8988T (cell line): Measurements from ENCODE around the gene TMEM125.

Source experiments
- DNase-seq: peaks from one replicate; pipeline ENCODE4 v3.0.0; 2011

TMEM125 gene

DNA sequence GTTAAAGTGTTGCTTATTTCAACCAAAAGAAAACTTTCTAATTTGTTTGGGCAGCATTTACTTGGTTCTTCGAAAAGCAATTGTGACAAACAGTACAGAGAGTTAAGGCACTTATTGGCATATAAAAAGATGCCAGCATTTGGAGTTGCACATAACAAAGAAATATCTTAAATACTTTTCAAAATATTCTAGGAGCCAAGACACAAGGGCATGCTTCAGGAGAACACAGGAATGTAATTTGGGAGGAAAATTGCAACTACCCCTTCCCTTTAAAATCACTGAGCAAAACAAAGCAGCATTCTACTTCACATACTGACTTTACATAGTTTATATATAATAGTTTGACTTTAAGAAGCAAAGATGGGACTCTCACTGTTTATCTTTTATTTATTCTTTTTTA, 26.4 kb downstream of the TMEM125 start:
- no peak for DNase-seq

- DNase-seq = no peak
These were observed 28.3 kb downstream of the TMEM125 start for GRCh38 chr1:43298055-43298454.

GRCh38 chr1:43299101-43299500, 29.3 kb downstream of the TMEM125 start:
- DNase-seq = no peak

GRCh38 chr1:43300378-43301094, 30.8 kb downstream of the TMEM125 start, which contains the start of gene TIE1:
Gene TIE1 (plus strand): TSS chr1:43300982. CDS start chr1:43301072, 90 bp downstream.
- DNase-seq = no peak

- no peak for DNase-seq
These were observed 32.4 kb downstream of the TMEM125 start for GRCh38 chr1:43302201-43302600.

- DNase-seq = no peak
These were observed 33.1 kb downstream of the TMEM125 start for GRCh38 chr1:43302721-43303470.

GRCh38 chr1:43303471-43304313, 33.9 kb downstream of the TMEM125 start:
- no peak for DNase-seq

DNA sequence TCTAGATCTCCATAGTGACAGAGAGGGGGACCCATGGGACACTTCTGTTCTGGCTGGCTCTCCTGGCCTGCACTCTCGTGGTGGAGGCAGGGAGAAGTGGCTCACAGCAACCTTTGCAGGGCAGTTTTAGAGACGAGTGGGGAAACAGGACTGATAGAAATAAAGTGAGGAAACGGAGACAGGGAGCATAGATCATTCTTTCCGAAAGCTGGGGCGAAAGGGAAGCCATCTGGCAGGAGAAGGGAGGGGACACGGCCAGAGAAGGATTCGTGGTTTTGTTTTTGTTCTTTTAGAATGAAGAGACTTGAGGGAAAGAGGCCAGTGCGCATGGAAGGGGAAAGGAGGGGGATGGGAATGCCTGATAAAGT, 34.5 kb downstream of the TMEM125 start:
- no peak for DNase-seq

- DNase-seq = no peak
These were observed 35.1 kb downstream of the TMEM125 start for GRCh38 chr1:43304771-43305300.

GRCh38 chr1:43305461-43305860, 35.7 kb downstream of the TMEM125 start:
- DNase-seq = no peak

DNA sequence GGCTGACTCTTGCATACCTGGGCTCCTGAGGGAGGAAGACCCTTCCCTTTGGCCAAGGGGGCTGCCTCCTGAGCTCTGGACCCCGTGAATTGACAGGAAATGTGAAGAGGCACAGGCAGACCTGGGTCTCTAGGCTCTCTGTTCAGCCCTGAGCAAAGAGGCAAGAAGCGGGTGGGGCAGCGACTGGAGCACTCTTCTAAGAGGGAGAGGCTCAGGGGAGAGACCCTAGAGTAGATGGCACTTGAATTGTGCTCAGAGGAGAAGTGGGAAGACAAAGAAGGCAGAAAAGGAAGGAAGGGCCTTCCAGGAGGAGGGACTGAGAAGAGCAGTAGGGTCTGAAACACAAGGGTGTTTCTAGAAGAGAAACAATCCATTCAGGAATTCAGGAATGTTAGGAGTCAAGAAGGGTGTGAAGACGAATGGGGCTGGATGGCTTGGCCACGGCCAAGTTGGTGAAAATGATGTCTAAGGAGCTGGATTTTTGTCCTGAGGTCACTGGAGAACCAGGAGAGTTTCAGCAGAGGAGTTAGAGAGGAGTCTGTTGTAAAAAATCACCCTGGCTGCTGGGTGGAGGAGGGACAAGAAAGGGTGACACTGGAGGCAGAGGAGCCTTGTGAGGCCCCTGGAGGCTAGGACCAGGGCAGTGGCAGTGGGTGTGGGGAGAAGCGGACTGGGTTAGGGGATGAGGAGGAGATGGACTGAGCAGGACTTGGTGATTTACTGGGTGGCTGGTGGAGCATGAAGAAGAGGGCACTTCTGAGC, 36.3 kb downstream of the TMEM125 start:
- no peak for DNase-seq

DNA sequence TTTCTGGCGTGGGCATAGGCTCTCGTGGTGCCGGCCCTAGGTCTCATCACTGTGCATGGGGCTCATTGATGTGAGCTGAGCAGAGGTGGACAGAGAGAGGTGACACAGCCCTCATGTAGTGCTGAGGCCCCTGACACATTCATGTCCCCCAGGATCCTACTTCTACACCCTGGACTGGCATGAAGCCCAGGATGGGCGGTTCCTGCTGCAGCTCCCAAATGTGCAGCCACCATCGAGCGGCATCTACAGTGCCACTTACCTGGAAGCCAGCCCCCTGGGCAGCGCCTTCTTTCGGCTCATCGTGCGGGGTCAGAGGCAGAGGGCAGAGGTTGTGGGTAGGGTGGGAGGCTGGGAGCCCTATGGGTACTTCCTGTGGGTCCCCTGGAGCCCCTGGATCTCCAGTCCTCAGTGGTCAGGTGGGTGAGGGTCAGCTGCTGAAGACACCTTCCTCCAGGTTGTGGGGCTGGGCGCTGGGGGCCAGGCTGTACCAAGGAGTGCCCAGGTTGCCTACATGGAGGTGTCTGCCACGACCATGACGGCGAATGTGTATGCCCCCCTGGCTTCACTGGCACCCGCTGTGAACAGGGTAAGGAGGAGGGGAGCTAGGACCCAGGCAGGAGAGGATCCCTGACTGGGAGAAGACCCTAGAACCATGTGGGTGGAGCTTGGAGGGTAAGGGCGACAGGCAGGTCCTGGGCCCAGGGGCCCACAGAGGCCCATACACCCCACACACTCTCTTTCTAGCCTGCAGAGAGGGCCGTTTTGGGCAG, 37.1 kb downstream of the TMEM125 start:
- no peak for DNase-seq

DNA sequence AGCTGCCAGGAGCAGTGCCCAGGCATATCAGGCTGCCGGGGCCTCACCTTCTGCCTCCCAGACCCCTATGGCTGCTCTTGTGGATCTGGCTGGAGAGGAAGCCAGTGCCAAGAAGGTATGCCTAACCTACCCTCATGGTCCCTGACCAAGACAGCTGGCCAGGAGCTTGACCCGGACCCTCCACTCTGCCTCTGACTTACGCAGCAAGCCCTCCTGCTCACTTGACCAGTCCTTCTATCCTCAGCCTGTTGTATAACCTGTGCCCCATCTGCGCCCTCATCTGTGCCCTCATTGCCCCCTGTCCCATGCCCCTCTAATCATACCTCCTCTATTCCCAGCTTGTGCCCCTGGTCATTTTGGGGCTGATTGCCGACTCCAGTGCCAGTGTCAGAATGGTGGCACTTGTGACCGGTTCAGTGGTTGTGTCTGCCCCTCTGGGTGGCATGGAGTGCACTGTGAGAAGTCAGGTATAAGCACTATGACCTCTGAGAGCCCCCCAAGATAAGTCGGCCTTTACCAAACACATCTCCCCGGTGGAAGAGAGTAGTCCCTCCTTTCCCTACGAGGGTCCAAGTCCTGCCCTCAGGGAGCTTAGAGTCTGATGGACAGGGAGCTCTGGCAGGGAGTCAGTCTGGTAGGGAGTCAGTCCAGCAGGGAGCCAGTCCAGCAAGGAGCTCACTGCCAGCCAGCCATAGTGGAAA, 37.8 kb downstream of the TMEM125 start:
- DNase-seq = no peak

DNA sequence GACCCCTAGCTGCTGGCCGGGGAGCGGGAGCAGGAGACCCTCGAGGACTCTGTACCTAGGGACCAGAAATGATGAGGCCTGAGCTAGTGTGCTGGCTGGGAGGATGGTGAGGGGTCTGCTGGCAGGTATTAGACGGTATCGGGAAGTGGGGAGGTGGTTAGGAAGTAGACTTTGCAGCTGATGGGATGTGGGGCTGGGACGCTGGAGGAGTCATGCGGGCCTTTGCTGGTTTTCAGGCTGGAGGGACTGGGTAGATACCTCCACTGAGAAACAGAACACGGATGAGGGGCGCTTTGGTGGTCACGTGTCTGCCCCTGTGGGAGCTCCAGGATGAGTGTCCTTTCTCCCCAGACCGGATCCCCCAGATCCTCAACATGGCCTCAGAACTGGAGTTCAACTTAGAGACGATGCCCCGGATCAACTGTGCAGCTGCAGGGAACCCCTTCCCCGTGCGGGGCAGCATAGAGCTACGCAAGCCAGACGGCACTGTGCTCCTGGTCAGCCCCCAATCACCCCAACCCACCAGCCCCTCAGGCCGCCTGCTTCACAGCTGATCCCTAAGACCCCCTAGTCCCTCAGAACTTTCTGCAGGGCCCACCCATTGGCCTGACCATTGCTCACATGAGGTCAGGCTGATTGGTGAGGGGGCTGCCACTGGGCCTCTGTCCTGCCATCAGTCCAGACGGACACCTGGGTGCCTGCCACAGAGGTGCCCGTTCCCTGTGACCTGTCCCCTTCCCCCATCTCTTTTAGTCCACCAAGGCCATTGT, 39.0 kb downstream of the TMEM125 start:
- no peak for DNase-seq

DNA sequence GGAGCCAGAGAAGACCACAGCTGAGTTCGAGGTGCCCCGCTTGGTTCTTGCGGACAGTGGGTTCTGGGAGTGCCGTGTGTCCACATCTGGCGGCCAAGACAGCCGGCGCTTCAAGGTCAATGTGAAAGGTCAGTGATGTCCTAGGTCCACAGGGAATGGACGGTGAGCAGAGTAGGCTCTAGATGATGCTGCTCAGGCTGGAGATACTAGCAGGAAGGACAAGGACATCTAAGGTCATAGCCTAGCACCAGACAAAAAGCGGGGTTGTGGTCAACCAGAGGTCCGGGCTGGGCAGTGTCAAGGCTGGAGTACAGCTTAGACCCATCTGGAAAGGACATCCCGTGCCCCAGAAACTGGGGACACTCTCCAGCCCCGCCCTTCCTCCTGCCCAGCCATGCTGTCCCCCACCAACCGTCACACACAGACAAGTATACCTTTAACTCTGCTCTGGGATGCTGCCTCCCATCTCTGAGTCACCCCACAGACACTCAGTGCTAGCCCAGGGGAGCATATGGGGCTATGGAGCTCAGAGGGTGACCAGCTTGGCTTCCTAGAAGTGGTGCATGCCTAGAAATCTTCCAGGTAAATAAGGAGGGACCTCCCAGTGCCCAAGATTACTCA, 39.7 kb downstream of the TMEM125 start:
- DNase-seq = no peak

DNA sequence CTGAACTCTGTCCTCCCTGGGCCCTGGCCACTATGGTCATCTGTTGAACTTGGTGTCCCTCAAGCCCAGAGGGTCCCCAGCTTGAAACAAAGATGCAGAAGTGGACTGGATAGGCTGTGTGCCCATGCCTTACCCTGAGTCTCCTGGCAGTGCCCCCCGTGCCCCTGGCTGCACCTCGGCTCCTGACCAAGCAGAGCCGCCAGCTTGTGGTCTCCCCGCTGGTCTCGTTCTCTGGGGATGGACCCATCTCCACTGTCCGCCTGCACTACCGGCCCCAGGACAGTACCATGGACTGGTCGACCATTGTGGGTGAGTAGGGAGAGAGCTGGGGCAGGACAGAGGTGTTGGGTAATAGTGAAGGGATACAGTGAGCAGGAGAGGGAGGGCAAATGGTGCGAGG, 41.7 kb downstream of the TMEM125 start:
- no peak for DNase-seq

GRCh38 chr1:43312212-43312623, 42.4 kb downstream of the TMEM125 start:
- no peak for DNase-seq

DNA sequence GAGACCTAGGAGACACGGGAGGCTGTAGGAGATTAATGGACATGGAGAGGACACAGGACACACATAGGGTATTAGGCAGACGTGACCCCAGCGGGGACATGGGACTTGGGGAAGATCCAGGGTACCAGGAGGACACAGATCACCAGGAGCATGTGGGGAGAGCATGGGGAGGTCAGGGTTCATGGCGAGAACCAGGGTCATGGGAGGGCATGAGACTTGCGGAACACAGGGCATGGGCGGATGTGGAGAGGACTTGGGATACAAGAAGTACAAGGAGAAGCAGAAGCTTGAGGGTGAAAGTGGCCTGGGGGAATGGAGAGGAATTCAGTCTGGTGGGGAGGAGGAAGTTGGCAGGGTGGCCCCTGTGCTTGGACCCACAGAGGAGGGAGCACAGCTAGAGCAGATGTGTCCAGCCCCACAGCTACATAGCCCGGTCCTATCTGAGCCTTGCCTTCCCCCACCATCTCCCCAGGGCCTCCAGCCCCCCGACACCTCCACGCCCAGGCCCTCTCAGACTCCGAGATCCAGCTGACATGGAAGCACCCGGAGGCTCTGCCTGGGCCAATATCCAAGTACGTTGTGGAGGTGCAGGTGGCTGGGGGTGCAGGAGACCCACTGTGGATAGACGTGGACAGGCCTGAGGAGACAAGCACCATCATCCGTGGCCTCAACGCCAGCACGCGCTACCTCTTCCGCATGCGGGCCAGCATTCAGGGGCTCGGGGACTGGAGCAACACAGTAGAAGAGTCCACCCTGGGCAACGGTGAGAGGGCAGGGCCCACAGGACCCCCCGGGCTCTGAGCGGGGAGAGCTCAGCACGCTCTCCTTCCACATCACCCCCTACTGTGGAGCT, 43.1 kb downstream of the TMEM125 start:
- DNase-seq = no peak

GRCh38 chr1:43313771-43314170, 44.0 kb downstream of the TMEM125 start:
- no peak for DNase-seq
